ENCODE measurements around the gene PEX10.

DNA sequence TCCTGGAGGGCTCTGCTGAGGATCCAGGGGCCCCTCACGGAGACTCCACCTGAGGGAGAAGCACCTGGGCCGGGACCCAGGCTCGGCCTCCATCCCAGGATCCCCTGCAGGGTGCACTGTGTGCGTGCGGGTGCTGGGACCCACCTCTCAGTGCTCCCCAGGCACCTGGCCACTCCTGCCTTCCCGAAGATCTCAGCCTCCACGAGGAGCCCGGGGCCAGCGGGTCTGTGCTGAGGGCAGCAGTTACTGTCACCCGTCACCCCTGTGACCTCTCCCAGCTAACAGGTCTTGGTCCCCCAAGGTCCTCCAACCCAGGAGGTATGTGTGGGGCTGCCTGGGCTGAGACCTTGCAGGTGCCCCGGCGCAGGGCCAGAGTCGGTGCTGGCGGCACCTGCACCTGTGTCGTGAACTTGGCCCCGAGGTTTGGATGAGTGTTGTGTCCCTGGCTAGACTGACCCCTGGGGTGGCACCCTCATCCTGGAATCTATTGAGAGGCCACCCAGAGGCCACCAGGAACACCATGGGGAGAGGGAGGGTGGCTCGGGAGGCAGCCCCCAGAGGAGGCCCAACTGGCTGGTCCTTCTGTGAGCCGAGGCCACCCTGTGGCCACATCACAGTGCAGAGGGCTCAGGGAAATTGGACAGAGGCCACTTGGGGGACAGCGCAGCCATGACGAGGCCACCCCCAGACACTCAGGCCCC, 38.7 kb downstream of the PEX10 start:
- TF ChIP-seq, protein P1, sequence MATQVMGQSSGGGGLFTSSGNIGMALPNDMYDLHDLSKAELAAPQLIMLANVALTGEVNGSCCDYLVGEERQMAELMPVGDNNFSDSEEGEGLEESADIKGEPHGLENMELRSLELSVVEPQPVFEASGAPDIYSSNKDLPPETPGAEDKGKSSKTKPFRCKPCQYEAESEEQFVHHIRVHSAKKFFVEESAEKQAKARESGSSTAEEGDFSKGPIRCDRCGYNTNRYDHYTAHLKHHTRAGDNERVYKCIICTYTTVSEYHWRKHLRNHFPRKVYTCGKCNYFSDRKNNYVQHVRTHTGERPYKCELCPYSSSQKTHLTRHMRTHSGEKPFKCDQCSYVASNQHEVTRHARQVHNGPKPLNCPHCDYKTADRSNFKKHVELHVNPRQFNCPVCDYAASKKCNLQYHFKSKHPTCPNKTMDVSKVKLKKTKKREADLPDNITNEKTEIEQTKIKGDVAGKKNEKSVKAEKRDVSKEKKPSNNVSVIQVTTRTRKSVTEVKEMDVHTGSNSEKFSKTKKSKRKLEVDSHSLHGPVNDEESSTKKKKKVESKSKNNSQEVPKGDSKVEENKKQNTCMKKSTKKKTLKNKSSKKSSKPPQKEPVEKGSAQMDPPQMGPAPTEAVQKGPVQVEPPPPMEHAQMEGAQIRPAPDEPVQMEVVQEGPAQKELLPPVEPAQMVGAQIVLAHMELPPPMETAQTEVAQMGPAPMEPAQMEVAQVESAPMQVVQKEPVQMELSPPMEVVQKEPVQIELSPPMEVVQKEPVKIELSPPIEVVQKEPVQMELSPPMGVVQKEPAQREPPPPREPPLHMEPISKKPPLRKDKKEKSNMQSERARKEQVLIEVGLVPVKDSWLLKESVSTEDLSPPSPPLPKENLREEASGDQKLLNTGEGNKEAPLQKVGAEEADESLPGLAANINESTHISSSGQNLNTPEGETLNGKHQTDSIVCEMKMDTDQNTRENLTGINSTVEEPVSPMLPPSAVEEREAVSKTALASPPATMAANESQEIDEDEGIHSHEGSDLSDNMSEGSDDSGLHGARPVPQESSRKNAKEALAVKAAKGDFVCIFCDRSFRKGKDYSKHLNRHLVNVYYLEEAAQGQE (IDR thresholded peaks at IDR 0.05; ENCODE audit: low read depth), result no peak
- peak; percentile 29; the same call in 1 of the 2 replicates for TF ChIP-seq RAD21 (IDR thresholded peaks at IDR 0.05; ENCODE audit: low read depth)
- TF ChIP-seq YY1 (IDR thresholded peaks at IDR 0.05; ENCODE audit: low read depth), result no peak
- no peak for TF ChIP-seq CEBPB (IDR thresholded peaks at IDR 0.05)
- no peak for TF ChIP-seq TAF1 (IDR thresholded peaks at IDR 0.05; ENCODE audit: low read depth)
- TF ChIP-seq, protein P2, sequence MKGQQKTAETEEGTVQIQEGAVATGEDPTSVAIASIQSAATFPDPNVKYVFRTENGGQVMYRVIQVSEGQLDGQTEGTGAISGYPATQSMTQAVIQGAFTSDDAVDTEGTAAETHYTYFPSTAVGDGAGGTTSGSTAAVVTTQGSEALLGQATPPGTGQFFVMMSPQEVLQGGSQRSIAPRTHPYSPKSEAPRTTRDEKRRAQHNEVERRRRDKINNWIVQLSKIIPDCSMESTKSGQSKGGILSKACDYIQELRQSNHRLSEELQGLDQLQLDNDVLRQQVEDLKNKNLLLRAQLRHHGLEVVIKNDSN (IDR thresholded peaks at IDR 0.05), result no peak
- TF ChIP-seq EP300 (IDR thresholded peaks at IDR 0.05; ENCODE audit: borderline replicate concordance), result no peak

All from Ishikawa (cell line).